SIG-M5 treated with dmso at 0.1 percent for 504 hours (cell line): ENCODE data around the gene ITGA8.
A peak's percentile ranks its signal among the peaks of the same experiment; 100 is the strongest.
"Not testable (repeated sequence)": the region's sequence is repeated elsewhere in the genome, so short reads cannot be mapped to it uniquely, and the experiment has no call there.

ENCODE experiments used
- DNase-seq: peaks from one replicate; lab custom pipeline; 2025; ENCODE audit not compliant: unreplicated experiment; lab: John Stamatoyannopoulos, UW

Gene ITGA8

DNA sequence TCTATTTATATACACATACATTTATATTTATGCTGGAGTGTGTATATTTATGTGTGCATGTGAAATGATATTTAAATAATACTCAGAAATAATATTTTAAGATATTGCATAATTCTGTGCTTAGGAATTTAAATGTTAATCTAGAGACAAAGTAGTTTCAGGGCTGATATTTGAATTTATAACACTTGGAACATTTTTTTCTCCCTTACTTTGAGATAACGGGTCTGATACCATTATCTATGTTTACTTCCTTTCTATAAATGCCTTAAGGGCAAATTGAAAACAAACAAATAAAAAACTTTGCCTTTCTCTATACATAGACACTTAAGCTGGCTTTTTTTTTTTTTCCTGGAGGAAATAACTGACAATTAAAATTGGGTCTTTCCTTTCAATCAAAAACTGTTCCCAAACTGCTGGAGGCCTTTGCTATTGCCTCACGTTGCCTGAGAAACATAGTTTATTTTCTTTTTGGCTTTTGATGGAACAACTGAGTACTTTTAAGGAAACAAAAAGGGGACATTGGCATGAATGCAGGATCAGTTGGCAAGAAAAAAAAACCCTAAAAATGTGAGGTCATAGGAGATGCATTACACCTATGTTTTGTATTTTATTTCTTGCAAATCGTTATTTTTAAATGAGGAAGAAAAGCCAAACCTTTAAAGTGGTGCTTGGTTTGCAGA lies 98.7 kb downstream of the ITGA8 start:
- DNase-seq, result no peak

DNA sequence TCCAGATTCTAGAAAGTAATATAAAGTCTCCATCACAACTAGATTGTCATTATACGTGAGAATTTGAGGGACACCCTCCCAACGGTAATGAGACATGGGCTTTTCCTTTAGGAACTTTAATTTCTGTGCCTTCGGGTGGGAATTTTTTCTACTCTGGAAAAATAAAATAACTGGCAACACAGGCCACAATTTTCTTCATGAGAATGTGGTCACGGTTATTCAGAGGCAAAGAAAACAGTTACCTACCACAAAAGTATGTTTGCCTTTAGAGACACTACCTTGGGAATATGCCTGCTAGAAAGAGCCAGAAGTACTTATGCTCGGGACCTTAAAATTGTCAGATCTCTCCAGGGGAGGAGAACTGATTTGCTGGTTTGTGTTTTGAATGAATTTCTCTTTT lies 99.4 kb downstream of the ITGA8 start:
- no peak for DNase-seq

DNA sequence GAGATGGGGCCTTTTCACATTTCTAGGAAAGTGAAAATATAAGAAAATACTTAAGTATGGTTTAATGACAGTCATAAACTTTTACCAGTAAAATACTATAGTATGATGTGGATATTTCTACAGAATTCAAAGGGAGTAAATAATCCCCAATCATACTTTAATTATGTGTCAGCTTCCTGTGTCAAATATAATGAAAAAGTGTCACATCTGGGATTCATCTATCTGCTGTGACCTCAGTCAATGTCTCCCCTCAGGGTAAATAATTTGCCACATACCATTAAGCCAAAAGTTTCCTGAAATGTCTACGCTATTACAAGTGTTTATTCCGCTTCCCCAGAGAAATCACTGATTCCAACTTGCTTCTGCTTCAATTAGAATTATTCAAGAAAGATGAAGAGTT lies 110.5 kb downstream of the ITGA8 start:
- DNase-seq, result no peak

GRCh38 chr10:15606377-15606776 lies 113.3 kb downstream of the ITGA8 start:
- no peak for DNase-seq

GRCh38 chr10:15605740-15606369 lies 113.9 kb downstream of the ITGA8 start:
- no peak for DNase-seq

- no peak for DNase-seq
Measured at GRCh38 chr10:15603446-15604011, 116.2 kb downstream of the ITGA8 start.

DNA sequence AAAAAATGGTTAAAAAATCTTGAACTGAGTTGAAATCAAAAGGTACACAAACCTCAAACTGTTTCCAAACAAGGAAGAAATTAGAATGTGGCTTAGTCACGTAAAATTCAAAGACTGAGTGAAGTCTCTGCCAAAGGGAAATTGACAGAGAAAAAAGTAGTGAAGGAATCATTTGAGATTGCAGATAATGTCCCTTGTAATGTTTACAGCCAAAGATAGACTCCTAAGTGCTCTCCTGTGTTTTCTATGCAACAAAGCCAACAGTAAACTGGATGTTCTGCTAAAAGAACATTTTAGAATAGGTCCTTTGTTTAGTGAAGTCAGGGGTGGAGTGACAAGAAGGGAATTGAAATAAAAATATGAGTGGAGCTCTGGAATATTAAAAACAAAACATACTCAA lies 117.9 kb downstream of the ITGA8 start:
- no peak for DNase-seq

DNA sequence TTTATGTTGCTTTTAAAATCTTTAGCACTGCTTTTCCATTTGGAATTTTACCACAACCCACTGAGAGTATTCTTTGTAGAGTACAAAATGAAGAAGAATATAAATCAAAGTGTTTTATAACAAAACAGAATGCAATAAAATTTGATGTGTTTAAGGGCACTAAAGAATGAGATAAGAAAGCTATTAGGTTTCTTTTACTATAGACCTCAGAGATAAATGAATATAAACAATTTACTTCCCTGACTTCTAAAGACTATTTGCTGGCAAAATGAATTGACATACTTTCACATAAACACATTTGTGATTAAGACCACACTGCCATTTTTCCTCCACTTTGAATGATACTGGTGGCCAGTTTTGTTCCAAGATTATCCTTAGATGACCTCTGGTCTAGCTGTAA lies 124.5 kb downstream of the ITGA8 start:
- no peak for DNase-seq

DNA sequence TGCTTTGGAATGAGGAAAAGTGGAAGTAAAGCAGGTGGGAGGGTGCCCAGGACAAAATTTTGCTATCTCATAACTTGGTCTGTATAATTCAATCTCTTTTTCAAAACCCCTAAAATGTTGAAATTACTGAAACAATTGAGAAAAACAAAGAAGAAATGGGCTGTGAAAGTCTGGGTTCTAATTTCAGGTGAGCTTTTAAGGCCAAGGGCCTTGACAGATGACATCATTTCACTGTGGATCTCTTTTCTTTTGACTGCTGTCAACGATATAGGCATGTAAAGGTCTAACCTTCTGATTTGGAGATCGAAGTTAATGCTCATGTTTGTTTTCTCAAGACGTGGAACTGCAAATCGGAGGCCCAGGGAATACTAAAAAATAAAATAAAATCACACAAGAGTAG lies 127.8 kb downstream of the ITGA8 start:
- DNase-seq, result no peak

DNA sequence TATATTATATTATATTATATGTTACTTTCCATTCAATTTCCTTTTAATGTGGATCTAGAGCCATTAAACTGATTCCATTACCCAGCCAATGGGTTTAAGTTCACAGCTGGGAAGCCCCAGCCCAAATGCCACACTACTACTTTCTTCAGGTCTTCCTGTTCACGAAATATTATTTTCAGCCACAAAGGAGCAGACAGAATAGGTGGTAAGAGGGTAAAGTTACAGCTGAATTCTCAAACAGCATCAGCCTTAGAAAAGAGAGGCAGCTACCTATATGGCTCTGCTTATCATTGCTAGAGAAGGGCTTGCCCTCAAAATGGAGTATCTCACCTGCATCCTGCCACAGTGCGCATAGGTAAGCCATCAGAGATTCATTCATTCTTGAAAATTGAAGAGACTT lies 128.3 kb downstream of the ITGA8 start:
- DNase-seq, result no peak

DNA sequence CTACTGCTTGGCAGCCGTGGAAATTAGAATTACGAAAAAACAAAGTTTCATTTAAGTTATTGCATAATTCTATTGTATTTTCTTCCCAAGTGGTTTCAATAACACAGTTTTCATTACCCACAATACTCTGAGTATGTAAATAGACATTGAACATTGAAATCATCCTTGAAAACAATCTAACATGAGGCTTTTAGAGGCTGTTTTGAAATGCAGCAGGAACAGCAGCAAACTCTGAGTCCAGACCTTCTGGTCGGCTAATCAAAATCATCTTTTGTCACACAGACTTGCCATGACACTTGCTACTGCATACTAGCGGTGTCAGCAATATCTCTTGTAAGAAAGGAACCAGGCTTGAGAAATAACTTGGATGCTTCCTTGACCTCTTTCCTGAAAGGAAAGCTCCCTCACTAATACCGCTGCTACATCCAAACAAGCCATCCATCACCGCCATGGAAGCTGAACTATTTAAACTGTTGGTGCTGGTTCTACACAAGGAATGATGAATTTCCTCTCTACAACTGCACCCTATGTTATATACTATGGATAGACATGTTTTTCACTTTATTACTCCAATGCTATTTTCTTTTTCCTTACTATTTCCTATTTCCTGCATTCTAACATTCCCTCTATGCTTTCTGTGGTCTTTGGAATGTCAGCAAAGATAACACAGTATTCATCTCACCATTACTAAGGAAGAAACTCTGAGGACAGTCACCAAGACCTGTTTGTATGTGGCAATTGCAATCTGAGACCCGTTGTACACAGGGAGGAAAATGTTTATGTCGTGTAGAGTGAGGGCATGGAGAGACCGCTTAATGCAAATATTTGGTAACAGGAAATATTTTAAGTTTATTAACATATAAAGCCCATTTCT lies 130.8 kb downstream of the ITGA8 start:
- no peak for DNase-seq

DNA sequence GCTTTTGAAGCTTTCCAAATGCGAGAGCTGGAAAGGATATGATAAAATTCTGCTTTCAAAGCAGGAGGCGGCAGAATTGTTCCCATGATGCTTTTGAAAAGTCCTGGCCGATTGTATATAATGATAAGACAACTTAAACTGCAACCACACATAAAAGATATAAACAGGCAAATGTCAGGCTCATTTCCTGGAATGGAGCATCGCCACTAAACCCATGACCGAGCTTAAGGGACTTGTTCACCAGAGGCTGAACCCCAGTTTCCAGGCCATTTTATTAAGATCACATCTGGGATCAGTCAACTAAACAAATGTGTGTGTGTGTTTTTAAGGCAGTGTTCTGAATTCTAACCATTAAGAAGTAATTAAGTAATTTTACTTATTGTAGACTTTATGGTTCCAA lies 131.6 kb downstream of the ITGA8 start:
- DNase-seq, result no peak

DNA sequence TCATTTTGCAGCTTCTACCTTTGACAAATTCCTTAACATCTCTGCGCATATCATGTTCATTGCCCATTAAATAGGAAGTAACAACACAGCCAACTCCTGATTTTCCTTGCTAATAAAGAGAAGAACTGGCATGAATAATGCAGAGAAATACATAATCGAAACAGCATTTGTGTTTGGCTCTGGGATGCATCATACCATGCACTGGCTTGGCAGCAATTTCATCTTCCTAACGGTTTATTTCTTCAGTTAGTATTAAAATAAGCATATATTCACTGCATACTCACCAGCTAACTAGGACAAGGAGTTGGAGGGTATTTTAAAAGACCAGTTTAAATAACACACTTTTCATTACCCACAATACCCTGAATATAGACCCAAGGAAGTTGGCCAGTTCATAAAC lies 132.5 kb downstream of the ITGA8 start:
- no peak for DNase-seq

GRCh38 chr10:15585303-15585715 lies 134.4 kb downstream of the ITGA8 start:
- peak; percentile 32 for DNase-seq

DNA sequence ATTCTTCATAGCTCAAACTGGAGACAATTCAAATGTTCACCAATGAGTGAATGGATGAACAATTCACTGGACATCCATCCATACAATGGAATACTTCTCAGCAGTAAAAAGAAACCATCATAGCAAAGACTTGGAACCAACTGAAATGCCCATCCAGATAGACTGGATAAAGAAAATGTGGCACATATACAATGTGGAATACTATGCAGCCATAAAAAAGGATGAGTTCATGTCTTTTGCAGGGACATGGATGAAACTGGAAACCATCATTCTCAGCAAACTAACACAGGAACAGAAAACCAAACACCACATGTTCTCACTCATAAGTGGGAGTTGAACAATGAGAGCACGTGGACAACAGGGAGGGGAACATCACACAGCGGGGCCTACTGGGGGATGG lies 136.8 kb downstream of the ITGA8 start:
- not testable (repeated sequence) for DNase-seq

DNA sequence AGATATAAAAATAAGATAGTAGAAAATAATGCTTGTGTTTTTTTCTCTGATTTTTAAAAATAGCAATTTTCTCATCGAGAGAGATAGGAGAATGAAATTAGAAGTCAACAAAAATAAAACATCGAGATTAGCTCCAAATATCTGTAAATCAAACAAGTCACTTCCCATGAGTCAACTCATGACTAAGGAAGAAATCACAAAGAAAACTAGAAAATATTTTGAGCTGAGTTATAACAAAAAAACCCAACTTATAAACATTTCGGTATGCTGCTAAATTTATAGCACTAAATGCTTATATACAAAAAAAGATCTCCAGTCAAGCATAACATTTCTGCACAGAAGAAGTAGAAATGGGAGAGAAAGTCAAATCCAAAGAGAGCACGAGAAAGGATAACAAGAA lies 140.1 kb downstream of the ITGA8 start:
- DNase-seq, result no peak

DNA sequence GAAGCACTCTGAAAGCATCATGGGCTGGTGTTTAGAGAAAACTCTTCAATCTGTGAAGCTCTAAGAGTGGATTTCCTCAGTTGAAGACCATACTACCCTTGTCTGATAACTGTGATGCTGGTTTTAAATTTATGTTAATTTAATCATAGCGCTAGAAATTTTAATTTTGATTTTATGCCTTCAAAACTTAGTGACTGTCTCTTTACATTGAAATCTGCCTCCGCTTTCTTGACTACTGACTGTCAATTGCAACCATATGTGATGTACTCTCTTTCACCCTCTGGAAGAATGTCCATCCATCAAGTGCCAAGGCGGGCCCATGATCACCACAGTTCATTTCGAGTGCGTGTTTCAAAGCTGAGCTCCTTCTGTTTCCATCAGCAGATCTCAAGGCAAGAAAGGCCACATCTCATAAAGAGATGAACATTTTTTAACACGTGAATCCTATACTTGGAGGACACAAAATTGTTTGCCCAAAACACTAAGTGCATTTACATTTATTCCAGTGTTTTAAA lies 147.1 kb downstream of the ITGA8 start:
- no peak for DNase-seq

DNA sequence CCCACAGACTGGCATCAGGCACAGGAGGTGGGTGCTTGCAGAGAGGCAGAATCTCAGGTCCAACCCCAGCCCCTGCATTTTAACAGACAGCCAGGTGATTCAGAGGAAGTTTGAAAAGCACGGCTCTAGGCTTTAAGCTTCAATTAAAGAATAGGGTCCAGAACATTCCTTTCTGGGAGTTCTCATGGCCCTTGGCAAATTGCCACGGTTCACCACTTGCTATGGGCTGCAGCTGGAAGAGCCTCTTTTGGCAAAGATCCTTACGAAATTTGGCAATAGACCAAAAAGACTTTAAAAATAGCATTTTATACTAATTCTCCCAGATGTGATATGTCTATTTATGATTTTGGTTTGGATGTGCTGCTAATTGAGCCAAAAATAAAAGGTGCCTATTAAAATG lies 148.1 kb downstream of the ITGA8 start:
- no peak for DNase-seq

GRCh38 chr10:15570738-15571339 lies 148.9 kb downstream of the ITGA8 start:
- no peak for DNase-seq

DNA sequence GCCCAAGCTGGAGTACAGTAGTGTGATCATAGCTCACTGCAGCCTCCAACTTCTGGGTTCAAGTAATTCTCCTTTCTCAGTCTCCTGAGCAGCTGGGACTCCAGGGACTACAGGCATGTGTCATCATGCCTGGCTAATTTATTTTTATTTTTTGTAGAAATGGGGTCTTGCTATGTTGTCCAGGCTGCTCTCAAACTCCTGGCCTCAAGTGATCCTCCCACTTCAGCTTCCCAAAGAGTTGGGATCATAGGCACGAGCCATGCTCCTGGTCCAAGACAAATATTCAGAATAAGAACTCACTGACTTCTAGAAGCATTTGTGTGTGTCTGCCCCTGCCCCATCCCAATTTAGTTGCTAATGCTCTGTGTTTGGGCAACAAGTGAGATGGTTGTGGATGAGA lies 151.8 kb downstream of the ITGA8 start:
- DNase-seq, result no peak

GRCh38 chr10:15563246-15563645 lies 156.5 kb downstream of the ITGA8 start:
- DNase-seq, result no peak
